GM12872 (cell line): ENCODE results near the gene KCTD3.

Experiments used
- TF ChIP-seq, protein P1 (sequence below): IDR thresholded peaks from 3 replicates; pipeline ENCODE4 v1.5.1; 2011; ENCODE audit warnings: low read depth, mild to moderate bottlenecking, low read length, moderate library complexity; ENCODE audit not compliant: insufficient read depth

The KCTD3 gene

DNA sequence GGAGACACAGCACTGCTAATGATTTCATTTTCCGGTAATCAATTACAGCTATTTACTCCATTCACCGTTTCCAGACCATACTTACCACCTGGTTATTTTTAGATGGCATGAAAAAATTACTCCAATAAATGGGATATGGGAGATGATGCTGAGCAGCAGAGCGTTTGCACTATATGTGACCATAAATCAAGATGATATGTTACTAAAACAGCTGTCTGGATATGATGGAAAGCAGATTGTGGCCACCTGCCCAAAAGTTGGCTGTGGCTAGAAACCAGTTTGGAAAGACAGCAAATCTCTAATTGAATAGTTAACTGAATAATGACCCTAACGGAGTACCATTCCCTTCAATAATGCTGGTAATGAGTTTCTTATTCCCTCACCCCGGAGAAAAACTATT lies 22.5 kb upstream of the KCTD3 start:
- TF ChIP-seq, protein P1, sequence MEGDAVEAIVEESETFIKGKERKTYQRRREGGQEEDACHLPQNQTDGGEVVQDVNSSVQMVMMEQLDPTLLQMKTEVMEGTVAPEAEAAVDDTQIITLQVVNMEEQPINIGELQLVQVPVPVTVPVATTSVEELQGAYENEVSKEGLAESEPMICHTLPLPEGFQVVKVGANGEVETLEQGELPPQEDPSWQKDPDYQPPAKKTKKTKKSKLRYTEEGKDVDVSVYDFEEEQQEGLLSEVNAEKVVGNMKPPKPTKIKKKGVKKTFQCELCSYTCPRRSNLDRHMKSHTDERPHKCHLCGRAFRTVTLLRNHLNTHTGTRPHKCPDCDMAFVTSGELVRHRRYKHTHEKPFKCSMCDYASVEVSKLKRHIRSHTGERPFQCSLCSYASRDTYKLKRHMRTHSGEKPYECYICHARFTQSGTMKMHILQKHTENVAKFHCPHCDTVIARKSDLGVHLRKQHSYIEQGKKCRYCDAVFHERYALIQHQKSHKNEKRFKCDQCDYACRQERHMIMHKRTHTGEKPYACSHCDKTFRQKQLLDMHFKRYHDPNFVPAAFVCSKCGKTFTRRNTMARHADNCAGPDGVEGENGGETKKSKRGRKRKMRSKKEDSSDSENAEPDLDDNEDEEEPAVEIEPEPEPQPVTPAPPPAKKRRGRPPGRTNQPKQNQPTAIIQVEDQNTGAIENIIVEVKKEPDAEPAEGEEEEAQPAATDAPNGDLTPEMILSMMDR: no peak

DNA sequence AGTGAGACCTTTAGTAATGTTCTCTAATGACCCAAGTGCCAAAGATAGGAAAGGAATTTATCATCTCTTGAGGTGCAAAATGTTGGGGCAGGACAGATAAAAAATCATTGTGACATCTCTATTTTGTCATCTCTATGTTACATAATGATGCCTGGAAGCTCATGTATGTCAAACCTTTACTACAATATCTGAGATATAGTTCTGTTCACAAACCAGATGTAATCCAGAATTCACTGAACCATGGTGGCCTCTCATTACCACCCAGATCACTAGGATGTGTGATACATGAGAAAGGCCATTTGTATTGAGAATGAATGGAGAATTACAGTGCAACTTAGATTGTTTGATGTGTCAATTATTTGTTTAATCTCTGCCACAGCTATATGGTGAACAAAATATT lies 22.0 kb upstream of the KCTD3 start:
- TF ChIP-seq, protein P1: no peak

DNA sequence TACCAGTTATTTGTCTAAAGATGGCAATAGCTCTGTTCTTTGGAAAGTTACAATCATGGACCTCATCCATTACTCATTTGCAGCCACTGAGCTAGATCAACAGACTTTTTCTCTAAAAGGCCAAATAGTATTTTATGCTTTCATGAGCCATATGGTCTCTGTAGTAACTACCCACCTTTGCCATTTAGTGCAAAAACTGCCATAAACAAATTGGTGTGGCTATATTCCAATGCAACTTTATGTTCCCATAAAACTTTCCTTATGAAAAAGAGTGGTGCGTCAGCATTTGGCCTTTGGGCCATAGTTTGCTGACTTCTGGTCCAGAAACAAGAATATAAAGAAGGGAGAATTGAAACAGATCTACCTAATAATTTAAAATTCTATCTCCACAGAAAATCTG lies 20.1 kb upstream of the KCTD3 start:
- TF ChIP-seq, protein P1: no peak

DNA sequence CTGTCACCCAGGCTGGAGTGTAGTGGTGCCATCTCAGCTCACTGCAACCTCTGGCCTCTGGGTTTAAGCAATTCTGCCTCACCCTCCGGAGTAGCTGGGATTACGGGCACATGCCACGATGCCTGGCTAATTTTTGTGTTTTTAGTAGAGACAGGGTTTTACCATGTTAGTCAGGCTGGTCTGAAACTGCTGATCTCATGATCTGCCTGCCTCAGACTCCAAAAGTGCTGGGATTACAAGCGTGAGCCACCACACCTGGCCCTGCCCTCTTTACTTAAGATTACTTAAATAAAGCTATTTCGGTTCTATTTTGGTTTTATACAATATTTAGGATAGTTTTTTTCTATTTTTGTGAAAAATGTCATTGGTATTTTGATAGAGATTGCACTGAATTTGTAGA lies 15.3 kb upstream of the KCTD3 start:
- TF ChIP-seq, protein P1: no peak

DNA sequence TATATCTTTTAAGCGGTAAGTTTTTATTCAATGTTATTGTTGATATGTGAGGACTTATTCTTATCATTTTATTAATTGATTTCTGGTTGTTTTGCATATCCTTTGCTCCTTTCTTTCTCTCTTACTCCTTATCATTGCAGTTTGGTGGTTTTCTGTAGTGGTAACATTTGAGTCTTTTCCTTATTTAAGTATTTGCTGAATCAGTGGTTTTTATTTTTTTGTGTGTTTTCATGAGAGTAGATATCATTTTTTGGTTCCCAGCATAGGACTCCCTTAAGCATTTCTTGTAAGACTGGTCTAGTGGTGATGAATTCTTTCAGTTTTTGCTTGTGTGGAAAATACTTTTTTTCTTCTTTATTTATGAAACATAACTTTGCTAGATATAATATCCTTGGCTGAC lies 12.2 kb upstream of the KCTD3 start:
- TF ChIP-seq, protein P1: no peak

DNA sequence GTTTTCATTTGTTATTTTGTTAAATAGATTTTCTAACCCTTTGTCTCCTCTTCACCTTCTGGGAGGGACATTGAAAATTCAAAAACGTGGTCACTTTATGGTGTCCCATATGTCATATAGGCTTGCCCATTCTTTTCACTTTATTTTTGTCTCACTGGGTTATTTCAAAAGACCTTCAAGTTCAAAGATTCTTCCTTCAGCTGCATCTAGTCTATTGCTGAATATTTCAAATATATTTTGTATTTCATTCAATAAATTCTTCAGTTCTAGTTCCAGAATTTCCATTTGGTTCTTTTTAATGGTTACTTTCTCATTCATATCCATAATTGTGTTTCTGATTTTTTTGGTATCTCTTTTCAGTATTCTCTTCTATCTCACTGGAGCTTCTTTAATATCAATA lies 11.6 kb upstream of the KCTD3 start:
- TF ChIP-seq, protein P1: no peak

DNA sequence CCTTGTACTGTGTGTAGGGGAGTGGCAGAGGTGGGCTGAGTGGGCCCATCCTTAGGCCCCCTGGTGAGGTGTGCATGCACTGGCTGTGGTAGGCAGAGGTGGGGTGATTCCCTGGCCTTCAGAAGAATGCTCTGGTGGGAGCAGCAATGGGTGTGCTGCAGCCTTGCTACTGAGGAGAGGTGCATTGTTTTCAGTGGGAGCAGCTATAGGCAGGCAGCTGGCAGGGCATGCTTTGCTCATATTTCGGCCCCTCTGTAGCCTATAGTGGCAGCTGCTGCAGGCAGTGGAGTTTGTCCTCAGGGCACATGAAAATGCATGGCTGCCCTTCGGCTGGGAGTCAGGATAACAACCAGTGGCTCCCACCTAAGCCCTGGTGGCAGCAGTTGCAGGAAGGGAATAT lies 10.1 kb upstream of the KCTD3 start:
- TF ChIP-seq, protein P1: no peak

DNA sequence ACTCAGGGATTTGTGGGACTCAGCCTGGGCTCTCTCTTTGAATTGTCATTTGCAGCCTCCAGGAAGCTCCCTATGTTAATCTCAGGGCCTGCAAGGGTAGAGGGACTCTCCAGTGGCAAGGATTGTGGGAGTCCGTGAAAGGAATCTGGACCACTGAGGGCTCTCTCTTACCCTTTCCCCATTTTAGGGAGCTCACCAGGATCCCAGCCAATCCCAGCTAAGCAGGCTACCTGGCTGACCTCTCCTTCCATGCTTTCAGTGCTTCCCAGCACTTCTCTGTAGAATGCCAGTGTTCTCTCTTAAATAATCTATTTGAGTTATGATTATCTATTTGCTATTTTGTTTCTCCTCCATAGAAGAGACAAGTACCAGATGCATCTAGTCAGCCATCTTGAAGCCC lies 9.6 kb upstream of the KCTD3 start:
- TF ChIP-seq, protein P1: no peak
